ENCODE data around the gene ADRB1.
A peak's percentile ranks its signal among the peaks of the same experiment; 100 is the strongest.

ADRB1 gene

DNA sequence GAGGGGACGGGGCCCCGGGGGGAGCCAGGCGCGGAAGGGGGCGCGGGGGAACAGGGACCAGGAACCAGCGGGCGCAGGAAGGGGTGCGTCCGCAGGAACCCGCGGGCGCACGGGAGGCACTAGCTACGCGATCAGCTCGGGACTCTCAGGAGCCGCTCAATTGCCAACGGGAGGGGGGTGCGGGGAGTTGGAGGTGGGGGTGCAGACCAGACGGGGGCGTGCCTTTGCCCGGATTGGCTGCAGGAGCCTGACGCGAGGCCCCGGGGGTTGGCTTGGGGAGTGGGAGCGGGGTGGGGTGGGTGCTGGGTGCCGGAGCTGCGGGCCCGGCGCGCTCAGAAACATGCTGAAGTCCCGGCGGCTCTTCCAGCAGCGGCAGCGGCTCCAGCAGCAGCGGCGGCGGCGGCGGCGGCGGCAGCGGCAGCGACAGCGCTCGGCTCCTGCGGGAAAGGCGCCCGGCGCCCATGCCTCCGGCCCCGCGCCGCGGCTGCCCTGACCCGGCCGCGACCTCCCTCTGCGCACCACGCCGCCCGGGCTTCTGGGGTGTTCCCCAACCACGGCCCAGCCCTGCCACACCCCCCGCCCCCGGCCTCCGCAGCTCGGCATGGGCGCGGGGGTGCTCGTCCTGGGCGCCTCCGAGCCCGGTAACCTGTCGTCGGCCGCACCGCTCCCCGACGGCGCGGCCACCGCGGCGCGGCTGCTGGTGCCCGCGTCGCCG is at the start of gene ADRB1:
Gene ADRB1, plus strand, starts transcription at position 335 of the 715 bp plus-strand sequence. Its CDS starts 267 bp downstream, at position 602.
- peak; percentile 71 for DNase-seq

DNA sequence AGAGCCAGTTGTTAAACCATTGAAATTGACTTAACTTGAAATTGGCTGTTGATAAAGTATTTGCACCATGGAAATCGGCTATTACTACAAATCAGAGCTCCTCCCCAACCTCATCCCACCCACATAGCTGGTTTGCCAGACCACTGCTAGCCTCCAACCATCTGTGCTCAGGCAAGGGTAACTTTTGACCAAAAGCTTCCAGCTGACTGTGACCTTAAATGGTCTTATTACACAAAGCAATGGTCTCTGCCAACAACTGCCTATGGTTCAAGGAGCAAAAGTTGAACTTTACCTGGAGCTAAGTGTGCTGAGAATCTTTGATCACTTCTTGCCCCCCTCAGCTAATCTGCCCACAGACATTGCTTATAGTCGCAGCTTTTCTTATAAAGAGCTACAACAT is 48.5 kb upstream of the ADRB1 start:
- DNase-seq = no peak

DNA sequence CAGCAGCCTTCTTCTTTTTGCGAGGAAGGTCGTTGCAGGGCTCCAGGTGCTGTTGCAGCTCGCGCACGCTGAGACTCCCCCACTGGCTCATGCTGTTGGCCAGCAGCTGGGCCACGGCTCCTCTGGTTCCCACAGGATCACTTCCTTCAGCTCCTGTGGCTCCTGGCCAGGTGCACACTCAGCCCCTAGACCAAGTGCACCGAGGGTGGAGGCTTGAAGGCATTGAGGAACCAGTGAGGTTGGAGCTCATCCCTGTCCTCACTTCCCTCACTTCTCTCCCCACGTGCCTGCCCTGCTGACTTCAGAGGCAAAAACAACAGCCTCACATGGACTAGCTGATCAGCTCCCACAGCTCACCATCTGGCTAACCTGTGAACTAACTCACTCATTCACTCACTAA is 46.2 kb upstream of the ADRB1 start:
- DNase-seq = no peak

DNA sequence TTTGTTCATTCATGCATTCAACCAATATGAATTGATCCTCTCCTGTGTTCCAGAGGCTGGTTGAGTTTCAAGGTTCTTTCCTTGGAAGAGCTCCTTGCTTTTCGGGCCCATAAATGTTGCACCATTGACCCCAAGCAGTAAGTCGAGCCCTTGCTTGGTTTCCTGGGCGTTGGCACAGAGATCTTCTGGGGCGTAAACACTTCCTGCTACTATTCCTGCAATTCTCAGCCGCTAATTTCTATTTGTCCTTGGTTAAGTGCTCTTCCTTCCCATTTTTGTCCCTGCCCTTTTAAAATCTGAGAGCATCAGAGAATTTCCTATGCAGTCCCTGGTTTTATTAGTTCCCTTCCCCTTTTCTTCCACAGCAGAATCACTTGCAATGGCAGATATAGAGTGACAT is 44.1 kb upstream of the ADRB1 start:
- DNase-seq = no peak

DNA sequence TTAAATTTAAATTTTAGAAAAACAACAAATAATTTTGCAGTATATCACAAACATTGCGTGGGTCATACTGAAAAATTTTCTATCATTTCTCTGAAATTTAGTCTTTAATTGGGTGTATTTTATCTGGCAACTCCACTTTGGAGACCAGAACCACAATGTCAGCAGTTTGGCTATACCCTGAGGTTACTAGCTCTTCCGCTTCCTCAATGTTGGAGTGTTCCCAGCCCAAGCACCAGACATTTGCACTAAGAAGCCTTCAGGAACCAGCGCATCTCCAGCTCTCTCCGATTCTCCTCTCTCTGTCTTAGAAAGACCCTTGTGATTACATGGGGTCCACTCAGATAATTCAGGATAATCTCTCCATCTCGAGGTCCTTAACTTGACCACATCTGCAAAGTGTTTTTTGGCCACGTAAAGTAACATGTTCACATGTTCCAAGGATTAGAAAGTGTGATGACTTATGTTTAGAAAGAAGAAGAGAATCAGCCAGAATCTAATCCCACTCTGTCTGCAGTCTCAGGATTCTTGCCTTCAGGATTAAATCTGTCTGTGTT is 43.1 kb upstream of the ADRB1 start:
- no peak for DNase-seq

DNA sequence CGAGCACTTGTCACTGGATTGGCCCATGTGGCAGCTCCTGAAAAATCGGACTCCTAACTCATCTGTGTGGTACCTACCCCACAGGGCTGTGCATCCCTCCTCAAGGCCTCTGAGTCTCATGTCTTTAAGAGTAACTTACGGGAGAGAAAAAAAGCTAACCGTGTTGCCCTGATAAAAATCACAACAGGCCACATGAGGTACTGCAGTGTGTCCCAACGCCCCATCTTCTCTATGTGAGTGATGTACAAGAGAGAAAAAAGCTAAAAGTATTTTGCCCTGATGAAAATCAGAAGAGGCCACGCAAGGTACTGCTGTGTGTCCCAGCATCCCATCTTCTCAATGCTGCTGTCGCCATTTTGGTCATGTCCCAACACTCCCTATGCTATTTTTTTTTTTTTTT is 41.2 kb upstream of the ADRB1 start:
- DNase-seq = no peak

DNA sequence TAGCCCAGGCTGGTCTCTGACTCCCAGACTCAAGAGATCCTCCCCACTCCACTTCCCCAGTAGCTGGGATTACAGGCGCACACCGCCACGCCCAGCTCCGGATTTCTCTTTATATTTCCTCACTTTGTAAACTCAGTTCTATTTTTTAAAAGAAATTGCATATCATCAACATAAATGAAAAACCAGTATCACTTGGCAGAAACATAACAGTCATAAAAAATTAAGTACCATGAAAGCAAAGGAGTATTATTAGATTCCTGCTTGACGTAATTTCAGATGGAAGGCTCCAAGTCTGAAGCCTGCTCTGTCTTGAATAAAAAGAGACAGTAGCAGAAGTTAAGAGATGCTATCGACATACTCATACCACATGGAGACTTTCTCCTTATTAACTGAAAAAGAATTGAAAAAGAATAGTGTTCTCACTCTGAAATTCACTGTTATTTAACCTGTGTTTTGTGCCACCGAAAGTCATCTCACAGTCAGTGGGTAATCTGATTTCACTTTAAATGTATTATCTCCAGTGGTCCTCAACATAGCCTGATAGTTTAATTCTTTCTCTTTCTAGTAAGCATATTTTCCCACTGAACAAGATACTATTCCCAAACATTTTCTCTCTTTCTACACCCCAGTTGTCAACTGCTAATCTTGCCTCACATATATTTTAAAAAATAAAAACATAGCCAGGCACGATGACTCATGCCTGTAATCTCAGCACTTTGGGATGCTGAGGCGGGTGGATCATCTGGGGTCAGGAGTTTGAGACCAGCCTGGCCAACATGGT is 40.3 kb upstream of the ADRB1 start:
- no peak for DNase-seq

DNA sequence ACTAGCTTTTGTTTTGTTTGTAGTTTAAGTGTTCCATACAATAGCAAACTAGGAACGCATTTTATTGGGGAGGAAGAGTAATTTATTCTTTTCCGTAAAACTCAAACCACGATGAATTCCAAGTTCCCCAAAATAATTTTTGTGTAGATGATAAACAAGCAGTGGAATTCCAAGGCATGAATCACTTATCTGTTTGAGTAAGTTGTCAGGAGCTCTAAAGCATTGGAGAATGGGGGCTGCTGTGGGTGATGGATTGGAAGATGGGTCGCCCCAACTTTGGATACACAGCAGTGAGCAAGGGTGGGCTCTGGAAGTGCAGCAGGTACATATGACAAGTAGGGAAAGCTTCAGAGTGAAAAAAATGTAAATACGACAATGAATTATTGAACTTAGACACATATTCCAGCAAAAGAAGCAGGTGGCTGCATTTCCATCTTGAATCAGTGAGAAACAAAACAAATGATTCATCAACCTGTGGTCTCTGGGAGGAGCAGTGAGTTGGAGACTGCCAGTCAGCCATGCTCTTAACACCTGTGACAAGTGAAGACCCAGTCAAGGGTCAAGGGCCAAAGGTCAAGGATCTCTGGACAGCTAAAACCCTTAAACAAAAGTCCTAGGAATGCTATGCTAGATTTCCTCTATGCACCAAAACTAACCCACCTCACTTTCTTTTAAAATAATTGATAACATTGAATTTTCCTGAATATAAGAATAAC is 34.2 kb upstream of the ADRB1 start:
- no peak for DNase-seq

DNA sequence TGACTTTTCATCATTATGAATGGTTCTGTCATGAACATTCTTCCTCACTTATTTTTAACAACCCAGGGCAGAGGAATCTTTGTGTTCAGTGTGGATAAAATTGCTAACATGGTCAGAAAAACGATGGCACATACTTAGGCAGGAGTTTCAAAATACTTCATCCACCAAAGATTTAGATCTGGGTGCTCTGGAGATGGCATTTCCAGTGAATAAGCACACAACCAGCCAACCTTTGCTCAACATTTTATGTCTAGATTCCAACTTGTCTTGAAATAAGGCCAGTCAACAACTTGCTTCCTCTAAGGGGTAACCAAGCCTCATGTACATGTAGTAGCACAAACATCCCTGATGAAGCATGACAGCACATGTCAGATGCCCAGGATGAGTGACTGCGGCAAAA is 33.4 kb upstream of the ADRB1 start:
- DNase-seq = no peak

DNA sequence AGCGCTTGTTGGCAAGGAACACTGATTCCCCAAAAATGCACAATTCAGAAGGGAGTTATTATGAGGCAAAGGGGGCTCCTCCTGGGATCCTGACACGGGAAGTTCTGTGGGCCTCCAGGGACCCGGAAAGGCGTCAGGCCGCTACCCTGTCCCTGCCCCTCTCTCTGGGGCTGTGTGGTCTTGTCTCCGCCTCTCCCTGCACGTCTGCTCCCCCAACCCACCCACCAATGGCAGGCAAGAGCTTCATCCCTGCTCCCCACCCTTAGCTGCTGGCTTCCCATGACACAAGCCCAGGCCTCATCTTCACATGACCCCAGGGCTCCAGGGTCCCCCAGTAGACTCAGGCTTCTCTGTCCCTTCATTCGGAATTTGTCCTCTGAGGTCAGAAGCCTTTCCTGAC is 31.0 kb upstream of the ADRB1 start:
- DNase-seq = no peak

DNA sequence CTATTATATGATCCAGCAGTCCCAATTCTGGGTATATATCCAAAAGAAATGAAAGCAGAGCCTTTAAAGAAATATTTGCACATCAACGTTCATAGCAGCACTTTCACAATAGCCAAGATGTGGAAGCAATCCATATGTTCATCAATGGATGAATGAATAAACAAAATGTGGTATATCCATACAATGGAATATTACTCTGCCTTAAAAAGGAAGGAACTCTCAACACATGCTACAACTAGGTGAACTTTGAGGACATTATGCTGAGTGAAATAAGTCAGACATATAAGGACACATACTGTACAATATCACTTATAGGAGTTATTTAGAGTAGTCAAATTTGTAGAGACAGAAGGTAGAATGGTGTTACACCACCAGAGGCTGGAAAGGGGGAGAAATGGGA is 28.0 kb upstream of the ADRB1 start:
- DNase-seq = no peak

DNA sequence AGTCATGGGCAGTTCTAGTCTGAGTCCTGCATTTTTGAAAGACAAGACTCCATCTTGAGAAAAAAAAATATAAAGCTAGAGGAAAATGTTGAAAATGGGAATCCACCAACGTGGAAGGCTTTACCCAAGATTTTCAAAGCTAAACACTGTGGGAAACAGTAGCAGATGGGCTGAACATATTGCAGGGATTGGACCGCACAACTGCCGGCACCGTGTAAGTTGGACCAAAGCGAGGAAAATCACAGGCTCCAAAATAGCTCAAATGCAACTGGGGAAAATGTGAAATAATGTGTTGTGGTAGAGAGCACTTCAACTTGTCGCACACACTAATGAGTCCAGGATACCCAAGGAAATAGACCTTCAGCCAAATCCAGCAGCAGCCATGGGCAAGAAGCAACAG is 26.4 kb upstream of the ADRB1 start:
- peak; percentile 27 for DNase-seq

DNA sequence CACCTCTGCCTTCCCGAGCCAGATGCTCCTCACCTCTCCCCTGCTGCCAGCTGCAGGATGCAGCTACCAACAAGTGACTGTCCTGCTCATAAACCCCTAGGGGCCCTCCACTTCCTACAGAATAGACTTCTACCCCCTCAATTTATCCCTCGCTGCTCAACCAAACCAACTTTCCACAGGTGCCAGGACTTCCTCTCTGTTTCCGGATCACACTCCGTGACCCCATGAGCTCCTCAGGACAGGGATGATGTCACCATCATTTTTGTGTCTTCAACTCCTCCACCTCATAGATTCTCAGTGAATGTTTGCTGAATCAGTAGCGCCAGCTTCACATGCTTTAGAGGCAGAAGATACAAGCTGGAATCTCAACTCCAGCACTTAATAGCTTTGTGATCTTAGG is 25.8 kb upstream of the ADRB1 start:
- no peak for DNase-seq

DNA sequence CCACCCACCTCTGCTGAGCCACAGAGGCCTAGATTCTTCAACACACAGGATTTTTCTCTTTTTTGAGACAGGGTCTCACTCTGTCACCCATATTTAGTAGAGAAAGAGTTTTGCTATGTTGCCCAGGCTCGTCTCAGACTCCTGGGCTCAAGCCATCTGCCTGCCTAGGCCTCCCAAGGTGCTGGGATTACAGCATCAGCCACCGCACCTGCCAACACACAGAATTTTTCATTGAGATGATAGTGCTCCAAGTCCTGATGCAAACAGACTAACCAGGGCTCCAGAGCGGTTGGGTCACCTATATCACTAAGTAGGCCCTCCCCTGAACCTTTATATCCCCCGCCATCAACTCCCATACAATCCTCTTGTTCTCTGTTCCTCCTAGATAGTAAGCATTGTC is 24.4 kb upstream of the ADRB1 start:
- no peak for DNase-seq

DNA sequence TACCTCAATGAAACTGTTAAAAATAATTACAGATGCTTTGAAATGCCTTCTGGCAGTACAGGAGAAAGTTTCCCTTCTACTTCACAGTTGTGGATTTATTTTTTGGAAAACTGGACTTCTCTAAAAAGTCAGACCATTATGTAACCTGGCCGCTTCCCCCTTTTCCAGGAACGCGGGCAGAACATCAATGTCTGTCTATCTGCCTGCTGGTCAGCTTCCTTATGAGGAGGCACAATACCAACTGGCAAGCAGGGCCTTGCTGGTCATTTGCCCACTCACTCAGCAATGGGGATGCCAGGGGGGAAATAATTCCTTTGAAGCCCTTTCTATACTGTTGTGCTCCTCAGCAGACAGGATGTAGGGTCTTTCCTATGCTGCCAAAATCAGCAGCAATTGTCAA is 22.5 kb upstream of the ADRB1 start:
- DNase-seq = peak; percentile 74

DNA sequence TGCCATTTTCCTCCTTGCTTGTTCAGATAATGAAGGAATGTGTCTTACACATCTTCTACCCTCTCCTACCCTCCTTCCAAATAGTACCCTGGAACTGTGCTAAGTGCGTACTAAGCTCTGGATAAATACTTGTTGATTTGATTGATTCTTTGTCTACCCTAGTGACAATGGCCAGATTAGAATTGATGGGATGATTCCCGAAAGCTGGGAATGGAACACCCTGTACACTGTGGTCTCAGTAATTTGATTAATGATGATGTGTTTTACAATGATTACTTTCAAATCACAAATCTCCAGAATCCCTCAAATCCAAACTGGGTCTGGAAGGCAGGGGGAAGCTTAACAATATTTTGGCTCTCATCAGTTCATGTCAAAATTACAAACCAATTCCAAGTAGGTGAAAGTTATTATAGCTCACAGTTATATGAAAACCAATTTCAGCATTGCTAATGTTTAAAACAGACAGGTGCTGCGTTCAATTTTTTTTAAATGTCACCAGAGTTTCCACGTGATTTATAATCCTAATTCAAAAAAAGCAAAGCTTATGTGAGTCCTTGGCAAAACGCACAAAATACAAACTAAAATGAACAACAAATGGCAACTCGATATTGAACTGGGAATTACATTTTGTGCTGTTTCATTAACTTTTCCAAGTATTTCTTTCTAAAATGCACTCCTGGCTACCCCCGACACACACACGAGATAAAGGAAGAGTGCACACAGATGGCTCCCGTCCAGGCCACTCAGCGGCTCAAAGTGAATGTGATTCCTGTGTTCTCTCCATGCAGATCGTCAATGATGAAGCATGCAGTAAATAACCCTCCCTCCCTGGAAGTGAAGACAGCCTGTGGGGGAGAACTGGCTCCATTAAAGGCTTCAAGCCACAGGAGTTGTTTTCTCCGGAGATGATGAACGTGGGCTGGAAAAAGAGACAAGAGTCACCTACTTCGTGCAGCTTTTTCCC is 21.7 kb upstream of the ADRB1 start:
- peak; percentile 88 for DNase-seq

DNA sequence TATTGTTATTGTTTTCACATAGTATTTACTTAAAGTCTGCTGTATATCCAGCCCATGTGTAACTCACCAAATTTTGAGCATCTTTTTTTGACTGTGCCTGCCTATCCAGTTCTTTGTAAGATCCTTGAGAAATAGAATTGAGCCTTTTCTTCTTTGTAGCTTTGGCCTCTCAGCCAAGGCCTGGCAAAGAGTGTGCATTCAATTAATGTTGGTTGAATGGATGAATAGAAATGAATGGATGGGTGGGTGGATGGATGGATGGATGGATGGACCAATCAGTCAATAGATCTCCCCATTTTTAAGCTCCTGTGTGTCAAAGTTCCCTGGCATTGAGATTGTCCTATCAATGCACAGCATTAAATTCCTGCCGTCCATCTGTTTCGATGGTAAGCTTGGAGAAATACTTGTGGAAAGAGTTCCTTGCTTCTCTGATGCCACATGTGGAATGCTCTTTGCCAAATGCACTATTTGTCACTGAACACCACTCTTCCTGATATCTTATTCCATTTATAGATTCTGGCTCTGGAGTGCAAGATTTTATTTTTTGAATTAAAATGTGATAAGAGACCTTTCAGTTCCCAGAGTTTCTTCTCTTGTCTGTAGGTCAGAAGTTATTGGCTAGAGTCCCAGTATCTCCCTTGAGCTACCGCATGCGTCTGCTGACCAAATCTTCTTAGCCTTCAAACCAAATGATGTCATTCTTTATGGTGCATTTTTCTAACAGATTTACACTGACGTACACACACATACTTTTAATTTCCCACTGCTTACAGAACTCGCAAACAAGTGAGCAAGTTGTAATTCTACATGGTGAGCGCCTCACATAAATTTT is 20.7 kb upstream of the ADRB1 start:
- DNase-seq = peak; percentile 35

DNA sequence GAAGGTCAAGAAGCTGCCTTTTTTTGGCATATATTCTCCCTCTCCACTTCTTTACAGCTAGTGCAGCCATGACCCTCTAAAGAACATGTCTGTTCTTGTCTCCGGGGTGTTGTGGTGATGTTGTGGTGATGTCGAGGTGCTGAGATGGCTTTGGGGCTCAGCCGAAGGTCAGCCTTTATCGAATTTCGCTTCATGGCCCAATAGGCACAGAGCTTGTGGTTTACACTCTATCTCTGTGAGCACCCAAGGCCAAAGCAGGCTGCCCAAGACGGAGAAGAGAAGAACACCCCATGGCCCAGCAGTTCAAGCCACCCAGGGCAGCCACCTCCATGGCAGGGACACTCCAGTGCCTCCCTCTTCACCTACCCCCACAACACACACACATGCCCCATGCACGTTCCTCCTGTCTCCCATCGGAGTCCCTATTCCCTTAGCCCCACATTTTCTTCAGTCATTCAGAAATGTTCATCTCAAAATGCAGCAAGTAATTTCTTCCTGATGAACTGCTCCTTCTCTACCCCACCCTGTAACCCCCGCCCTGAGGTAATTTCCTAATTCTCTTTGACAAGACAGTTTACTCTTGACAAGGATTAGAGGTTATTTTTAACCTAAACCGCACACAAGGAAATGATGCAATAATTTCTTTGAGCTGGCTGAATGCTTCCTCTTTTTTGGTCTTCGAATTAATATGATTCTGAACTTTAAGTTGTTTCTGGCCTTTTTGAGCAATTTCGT is 18.6 kb upstream of the ADRB1 start:
- no peak for DNase-seq

DNA sequence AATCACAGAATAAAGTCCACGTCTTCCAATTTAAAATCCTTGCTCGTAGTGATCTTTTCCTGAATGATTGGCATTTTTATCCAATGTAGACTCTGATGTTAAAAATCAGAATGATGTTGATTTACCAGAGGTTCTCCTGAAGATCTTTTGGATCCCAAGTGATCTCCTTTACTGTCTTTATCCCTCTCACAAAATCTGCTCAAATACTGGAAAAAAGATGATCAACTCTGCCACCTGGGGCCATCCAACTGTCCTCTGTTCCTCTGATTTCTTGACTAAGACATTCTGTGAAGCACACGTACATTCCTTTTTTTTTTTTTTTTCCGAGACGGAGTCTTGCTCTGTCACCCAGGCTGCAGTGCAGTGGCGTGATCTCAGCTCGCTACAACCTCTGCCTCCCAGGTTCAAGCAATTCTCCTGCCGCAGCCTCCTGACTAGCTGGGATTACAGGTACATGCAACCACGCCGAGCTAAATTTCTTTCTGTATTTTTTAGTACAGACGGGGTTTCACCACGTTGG is 18.0 kb upstream of the ADRB1 start:
- DNase-seq = no peak

Data from right hindlimb (tissue), 1 donor.